HG03378 (cell line): ENCODE results near the gene CBL.

Experiments
- ATAC-seq: cut with Tn5 transposase; IDR thresholded peaks from one replicate; pipeline ENCODE4 v1.9.1; 2021; ENCODE audit warnings: mild to moderate bottlenecking, moderate library complexity; ENCODE audit not compliant: unreplicated experiment

The CBL gene

DNA sequence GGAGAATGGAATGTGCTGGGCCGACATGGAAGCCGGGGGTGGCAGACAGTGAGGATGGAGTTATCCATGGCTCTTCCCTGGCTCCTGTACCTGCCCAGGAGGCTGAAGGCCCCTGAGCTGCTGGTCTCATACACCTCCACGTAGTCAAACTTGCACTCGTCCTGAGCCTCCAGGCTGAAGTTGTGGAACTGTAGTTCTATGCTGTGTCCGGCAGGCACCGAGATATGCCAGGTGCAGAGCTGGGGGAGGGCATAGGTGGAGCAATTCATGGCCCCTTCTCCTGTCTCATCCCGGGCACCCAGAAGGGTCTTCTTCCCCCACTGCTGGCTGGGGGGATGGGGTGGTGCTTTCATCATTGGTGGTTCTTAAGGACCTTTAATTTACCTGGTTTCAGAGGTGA is 137.6 kb downstream of the CBL start:
- ATAC-seq, result no peak

DNA sequence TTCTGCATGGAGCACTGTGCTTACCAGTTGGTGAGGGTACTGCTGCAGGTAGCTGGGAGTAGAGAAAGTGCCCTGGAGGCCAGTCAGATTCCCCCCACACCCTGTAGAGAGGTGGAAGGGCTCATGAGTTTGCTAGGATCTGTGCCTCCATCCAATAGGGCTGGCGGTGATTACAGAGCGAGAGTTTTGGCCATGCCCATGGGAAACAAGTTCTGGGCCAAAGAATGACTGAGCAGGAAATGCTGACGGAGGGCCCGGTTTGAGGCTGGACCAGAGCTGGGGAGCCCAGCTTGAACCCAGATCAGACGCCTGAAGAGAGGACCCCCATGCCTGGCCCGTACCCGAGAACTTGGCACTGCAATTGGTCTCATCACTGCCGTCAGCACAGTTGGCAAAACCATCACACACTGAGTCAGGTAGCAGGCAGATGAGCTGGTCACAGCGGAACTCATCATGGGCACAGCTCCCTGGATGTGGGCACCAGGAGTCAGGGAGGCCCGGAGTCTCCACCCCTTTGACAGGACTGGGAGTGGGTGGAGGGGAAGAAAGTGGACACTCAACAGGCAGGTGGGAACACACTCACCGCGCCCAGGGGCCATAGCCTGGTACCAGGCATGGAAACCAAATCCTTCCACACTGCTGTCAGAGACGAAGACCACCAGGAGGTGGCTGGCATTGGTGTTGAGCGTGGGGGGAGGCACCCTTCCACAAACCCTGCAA is 138.3 kb downstream of the CBL start:
- ATAC-seq, result no peak

DNA sequence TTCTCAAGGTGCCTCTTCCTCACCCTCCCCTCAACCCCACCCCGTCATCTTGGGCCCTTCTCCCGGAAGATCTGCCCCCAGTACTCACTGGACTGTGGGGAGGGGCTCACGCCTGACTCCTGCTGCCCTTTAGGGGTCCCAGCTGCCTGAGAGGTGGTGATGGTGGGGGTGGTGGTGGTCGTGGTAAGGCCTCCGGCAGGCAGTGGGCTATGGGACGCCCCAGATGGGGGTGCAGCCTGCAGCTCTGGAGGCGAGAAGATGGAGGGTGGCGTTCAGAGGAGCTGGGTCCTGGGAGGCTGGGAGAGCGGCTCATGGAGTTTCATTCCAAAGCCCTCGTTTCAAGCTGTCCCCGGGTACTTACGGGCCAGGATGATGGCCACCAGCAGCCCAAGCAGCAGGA is 139.5 kb downstream of the CBL start:
- no peak for ATAC-seq

DNA sequence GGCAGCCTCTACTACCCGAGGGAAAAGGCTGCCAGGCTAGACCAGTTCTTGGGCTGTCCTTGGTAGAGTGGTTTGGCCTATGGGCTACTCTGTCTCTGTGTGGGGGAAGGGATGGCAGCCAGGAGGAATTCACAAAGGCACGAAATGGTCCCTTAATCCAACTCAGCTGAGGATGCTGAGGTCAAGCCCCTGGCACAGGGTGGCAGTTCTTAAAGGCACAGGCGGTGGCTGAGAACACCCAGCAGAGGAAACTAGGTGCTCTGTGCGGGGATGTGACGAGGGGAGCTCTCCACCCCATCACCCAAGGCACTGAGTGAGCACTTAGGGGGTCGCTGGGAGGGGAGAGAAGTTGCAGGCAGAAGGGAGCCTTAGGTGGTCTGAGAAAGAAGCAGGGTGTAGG is 140.5 kb downstream of the CBL start, which contains the start of gene MFRP:
MFRP (minus strand) TSS at position 101 of the 400 bp plus-strand sequence. CDS start 192 bp downstream, outside the sequence.
- ATAC-seq, result no peak

DNA sequence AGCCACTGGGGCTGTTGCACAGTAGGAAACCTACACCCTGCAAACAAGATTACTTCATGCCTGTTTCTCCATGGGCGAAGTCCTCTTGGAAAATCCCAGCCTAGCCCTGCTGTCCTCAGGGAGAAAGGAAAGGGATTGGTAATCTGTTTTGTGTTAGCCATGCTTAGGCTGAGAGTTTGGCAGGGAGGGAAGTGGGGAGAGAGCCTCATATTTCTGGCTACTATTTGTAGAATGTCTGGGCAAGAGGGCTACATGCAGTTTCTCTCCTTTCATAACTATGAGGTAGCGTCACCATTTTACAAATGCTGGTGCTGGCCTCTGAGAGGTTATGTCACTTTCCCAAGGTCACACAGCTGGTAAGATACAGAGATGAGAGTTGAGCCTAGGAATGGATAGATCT is 141.1 kb downstream of the CBL start:
- no peak for ATAC-seq

DNA sequence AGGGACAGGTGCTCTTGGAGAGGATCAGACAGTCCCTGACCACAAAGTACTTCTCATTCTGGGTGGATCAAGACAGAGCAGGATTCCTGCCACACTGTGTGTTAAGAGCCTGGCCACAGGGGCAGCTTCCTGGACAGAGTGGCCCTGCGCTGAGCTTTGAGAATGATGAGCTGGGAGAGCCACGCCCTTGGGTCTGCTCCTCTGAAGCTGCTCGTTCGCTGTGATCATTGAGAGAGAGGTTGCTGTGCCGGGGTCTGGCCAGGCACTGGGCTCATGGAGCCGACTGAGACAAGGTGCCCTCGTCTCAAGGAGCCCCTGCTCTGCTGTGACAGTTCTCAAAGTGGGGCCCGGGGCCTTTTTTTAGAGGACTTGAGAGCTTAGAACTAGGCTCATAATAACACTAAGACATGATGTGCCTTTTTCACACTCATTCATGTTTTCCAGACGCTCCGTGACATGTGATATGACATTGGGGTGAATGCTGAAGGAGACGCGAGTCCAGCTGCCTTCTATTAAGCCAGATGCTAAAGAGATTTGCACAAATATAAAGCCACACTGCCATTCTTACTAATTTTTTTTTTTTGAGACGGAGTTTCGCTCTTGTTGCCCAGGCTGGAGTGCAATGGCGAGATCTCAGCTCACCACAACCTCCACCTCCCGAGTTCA is 141.9 kb downstream of the CBL start:
- no peak for ATAC-seq

DNA sequence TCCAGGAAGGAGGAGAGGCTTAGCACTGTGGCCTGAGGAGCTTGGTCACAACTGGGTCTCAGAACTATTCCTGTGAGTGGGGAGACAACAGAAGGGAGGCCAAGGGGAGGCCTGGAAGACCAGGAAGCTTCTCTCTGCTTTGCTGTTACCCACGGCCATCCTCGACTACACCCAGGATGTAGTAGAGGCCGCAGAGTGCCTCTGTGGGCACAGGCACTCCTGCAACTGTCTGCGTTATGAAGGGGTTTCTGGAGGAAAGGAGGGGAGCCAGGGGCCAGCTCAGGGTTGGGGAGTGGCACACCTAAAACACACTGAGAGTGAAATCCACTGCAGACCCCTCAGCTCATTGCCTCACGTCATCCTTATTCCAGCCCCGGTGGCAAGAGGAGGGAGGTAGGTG is 144.2 kb downstream of the CBL start:
- ATAC-seq, result no peak

DNA sequence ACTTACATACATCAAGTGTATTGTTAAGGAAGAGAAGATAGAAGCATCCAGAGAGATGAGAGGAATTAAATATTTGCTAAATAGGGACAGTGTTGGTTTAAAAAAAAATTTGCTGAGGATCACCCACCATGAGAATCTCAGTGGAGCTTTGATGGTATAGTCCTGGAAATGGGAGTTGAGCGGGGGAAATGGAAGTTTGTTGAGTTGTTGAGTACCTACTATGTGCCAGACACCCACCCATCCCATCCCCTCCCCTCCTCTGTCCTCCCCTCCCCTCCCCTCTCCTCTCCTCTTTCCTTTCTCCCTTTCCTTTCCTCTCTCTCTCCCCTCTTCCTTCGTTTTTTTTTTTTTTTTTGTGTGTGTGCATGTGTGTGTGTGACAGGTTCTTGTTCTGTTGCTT is 145.1 kb downstream of the CBL start:
- ATAC-seq, result no peak

DNA sequence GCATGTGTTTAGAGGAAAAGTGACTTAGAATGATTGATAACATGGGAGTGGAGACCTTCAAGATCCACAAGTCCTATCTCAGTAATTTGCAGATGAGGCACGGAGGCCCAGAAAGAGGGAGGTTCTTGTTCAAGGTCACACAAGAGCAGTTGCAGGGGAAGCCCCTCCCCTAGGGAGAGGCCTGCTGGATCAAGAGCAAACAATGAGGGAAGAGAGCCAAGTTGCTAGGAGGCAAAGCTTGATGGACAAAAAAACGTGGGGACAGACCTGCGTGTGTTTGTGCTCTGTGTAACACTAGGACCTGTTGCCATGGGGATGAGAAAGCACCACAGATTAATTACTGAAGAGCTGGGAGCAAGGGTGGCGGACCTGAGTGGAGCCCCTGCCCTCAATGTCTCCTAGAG is 146.7 kb downstream of the CBL start:
- no peak for ATAC-seq

DNA sequence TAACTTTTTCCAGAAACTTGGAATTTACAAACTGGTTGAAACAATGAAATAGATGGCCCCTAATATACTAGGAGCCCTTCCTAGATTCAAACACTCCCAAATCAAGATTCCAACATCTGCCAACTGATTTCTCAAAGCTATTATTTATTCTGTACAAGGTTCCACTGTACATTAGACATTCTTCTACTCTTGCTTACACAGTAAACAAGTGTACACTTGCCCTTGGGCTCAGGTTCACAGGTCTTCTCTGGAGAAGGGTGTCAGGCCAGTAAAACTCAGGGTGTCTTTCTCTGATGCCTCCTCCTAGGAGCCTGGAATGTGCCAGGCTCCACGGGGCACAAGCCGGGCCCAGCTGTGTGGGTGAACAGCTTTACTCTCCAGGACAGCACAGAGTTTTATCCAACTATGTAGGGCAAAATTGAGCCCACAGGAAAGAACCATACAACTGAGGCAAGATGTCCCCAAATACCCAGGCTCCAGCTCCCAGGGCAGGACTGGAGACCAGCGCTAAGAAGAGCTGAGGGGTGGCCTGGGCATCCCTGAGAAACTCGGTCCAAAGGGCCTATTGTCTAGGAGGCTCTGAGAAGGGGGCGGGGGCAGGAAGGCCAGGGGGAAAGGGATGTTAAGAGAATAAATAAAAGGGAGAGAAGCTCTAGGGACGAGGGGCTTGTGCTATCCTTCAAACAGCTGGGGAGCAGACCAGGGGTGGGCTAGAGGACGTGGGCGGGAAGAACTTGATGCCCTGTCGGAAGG is 149.1 kb downstream of the CBL start:
- ATAC-seq, result no peak

DNA sequence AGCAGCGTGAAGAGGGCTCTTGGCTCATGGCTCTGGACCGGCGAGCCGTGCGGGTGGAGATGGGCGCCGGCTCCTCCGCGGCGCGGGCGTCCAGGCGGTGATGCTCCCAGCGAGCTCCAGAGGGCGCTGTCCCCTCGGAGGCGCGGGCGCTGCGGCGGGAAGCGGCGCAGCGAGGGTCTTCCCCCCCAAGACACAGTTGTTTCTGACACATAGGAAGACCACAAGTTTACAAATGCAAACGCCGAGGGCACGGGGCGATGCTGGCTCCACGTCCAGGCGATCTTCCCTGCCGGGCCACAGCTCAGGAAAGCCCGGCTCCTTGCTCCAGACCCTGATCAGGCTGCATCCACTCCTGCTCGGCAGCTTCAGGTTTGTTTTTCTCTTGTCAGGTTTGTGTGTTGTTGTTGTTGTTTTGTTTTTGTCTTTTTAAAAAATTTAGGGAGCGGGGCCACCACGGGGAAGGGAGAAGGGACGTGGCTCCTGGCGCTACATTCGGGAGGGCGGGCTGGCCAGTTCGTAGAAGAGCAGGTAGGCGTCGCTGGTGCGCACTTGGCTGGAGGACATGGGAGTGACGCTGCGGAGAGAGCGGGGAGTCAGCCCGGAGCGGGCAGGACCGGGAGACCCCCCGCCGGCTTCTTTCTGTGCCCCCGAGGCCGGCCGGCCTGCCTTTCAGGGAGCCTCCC is 150.4 kb downstream of the CBL start:
- ATAC-seq, result no peak

DNA sequence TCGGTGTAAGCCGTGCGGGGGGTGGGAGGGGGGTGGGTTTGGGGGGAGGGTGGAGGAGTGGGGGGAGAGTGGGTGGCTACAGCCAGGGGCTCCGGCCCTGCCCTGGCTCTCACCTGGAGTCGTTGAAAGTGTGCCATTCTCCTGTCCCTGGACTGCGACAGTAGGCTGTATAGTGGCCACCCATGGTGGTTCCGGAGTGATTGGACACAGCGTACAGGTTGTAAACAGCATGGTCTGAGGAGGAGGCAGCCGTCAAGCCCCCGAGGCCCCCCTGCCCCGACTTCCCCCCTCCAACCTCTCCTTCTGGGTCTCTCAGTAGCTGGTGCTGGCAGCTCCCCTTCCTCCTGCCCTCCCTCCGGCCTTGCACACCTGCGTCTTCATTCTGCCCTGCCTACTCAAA is 150.9 kb downstream of the CBL start:
- no peak for ATAC-seq
